Raji (cell line): Measurements from ENCODE around the gene TMEM245.

ENCODE experiments used
- POLR2A ChIP-seq: IDR thresholded peaks from 2 replicates; pipeline ENCODE4 v1.6.1; 2011; ENCODE audit warnings: low read depth, low read length, control low read depth; ENCODE audit not compliant: insufficient read depth

TMEM245 gene

GRCh38 chr9:109119439-109120203 lies at the start of gene TMEM245:
TMEM245 (minus strand) TSS chr9:109119947; CDS start chr9:109119913, 34 bp downstream.
- TF ChIP-seq POLR2A, result peak; percentile 73

DNA sequence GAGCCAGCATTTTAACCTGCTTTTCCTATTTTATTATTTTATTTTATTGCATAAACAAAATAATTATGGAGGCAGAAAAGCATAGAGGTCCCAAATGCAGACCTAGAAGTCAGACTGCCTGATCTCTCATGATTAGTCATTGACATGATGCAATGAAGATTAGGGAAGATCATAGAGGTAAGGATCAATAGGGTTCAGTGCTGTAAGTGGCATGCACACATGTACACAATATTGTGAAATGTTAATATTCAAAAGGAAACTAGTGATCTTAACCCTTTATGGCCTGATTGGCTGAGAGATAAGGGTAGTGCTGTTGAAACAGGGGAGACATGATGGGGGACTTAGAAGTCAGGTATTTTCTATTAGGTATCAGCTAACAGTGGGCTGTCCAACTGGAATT lies 48.4 kb upstream of the TMEM245 start:
- no peak for TF ChIP-seq POLR2A

DNA sequence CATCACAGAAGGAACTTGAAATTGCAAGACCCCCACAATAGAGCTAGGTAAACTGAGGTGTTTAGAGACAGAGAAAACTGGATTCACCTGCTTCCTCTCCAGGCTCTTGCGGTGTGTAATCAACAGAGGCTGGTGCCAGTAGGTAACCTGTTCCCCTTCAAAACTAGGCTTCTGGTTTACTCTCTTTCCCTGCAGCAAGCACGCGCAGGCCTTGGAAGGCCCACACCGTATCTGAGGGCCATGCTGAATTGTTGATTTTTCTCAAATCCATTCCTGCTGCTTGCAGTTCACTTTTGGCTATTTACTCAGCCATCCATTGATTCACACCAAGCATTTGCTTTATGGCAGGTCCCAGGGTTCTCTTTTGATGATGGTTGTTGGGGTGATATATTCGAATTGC lies 48.0 kb upstream of the TMEM245 start:
- no peak for TF ChIP-seq POLR2A

DNA sequence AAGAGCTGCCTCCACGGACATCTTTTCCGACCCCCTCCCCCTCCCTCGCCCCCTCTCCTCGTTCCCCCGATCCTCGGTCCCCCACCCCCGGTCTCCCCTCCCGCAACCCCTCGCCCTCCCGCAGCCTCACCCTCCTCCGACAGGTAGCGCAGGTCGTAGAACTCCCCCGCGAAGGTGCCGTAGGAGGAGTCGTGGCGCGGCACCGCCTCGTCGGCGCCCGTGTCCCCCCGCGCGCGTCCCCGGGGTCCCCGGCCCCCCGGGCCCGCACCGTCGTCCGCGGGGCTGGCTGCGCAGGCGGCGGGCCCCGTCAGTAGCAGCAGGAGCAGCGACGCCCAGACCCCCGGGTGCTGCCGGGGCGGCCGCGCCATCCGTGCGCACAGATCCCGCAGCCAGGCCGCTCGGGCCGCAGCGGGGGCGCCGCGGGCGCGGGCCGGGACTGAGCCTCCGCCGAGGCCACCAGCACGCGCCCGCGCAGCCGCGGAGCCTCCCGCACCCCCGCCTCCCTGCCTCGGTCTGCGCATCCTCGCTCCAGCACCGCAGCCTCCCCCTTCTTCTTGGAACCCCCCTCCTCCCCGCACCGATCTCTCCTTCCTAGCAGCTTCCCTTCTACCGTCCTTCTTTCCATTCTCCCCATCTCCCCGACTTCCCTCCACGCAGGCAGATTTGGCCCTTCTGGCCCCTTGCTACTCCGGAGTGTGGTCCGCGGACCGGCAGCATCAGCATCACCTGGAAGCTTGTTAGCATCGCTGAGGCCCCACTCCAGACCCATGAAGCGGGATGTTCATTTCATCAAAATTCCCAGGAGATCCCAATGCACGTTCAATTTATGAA lies 47.2 kb upstream of the TMEM245 start, which contains the start of gene FRRS1L:
Gene FRRS1L, minus strand, starts transcription at position 479 of the 831 bp plus-strand sequence. Its CDS starts 111 bp downstream, at position 368.
- TF ChIP-seq POLR2A, result no peak

DNA sequence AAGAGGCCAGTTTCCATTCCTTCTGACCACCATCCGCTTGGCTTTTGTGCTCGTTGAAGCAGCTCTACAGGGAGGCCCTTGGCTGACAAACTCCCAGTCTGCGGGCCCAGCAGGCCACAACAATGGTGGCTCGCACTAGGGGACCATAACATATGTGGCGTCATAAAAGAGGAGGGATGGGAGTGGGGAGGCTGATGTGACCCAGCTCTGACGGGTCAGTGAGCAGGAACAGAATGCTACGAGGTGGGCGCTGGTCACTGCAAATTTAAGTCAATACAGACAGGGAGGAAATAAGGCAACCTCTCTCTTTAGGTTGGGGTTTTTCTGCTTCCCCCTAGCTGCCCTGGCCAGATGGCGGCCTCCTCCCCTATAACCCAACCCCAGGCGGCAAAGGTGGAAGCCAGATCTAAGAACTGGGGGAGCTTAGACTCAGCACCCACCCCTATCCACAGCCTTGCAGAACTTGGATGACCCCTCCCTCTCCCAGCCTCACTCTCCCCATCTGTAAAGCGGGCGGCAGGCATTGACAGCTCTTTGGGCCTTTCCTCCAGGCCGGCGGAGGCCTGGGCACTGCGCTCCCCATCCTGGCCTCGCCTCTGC lies 46.5 kb upstream of the TMEM245 start:
- no peak for TF ChIP-seq POLR2A

- TF ChIP-seq POLR2A, result no peak
These were observed 44.3 kb upstream of the TMEM245 start for GRCh38 chr9:109164042-109164441.

DNA sequence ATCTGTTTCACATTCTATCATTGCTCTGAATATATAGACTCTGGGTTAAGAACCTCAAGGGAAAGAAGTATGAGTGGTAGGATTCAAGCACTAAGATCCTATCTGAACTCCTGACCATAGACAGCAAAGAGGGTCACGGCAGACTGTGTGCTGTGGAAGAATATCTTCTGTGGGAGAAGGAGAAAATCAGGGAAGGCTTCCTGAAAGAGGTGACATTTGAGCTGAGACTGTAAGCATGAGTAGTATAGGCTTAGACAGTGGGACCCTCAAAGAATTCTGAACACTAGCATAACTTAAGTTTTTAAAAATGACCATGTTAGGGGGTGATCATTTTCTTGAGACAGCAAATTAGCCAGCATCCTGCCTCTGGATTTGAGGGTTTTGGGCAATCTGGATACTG lies 43.4 kb upstream of the TMEM245 start:
- no peak for TF ChIP-seq POLR2A

GRCh38 chr9:109162677-109163076 lies 42.9 kb upstream of the TMEM245 start:
- no peak for TF ChIP-seq POLR2A

GRCh38 chr9:109161471-109161870 lies 41.7 kb upstream of the TMEM245 start:
- no peak for TF ChIP-seq POLR2A

- no peak for TF ChIP-seq POLR2A
These were observed 39.8 kb upstream of the TMEM245 start for GRCh38 chr9:109159583-109159982.

DNA sequence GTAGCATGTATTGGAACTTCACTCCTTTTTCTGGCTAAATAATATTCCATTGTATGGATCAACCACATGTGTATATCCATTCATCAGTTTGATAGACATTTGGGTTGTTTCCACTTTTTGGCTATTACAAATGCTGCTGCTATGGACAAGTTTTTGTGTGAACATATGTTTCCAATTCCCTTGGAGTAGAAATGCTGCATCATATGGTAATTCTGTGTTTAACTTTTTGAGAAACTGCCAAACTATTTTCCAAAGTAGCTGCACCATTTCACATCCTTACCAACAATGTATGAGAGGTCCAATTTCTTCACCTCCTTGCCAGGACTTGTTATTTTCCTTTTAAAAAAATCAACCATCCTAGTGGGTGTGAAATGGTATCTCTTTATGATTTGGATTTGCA lies 38.9 kb upstream of the TMEM245 start:
- no peak for TF ChIP-seq POLR2A

DNA sequence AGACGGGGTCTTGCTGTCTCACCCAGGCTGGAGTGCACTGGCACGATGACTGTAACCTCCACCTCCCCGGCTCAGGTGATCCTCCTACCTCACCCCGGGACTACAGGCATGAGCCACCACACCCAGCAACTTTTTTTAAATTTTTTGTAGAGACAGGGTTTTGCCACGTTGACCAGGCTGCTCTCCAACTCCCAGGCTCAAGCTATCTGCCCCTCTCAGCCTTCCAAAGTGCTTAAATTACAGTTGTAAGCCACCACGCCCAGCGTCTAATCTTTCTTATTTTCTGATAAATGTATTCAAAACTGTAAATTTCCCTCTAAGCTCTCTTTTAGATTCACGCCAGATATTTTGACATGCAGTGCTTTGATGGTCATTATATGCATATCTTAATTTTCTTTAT lies 37.0 kb upstream of the TMEM245 start:
- no peak for TF ChIP-seq POLR2A

- TF ChIP-seq POLR2A, result no peak
These were observed 31.3 kb upstream of the TMEM245 start for GRCh38 chr9:109150925-109151545.

DNA sequence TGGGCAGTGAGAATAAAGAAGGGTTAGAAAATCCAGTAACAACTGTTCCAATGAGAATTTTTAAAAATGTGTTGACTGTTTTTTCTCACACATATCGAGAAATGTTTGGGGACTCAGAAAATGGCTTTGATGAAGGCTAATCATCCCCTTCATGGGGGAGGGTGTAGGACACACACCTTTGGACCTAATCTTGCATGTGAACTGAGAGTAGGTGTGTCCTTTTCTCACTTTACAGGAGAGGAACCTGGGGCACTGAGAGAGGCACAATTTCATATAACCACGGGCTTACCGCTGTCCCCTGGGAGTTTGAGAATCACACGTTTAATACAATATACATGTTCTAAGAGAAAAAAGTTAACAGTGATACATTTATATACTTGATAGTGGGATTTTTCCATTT lies 30.0 kb upstream of the TMEM245 start:
- no peak for TF ChIP-seq POLR2A

DNA sequence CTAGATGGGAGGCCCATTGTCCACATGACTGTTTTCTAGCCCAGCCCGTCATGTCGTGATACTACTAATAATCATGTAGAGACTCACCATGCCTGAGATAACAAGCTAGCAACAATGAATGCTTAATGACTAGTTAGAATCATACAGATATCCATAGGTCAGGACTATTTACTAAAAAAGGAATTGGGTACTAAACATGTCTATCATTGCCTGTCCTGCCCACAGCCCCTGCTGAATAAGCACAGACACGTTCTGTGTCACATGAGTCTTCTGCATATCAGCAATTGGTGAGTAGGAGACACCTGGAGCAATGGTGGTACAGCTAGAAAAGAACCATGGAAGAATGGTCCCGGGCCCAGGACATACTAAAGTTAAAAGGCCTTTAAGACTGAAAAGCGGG lies 29.3 kb upstream of the TMEM245 start:
- no peak for TF ChIP-seq POLR2A

GRCh38 chr9:109145051-109145450 lies 25.3 kb upstream of the TMEM245 start:
- TF ChIP-seq POLR2A, result no peak
